ENCODE results near the gene SCFD2.

DNA sequence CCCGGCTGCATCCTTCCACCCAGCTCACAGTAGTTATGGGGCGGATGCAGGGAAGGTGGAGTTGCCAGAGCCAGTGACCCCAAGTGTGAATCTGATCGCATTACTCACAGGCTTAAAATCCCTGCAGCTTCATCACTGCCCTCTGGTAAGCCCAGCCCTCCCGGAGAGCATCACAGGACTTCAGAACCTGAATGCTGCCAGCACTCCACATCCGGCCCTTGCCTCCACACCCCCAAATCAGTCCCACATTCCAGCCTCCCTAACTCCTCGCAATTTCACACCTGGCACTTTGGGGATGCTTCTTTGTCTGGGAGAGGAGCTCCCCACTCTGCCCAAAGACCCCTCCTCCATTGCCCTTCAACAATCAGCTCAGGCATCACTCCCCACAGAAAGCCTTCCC lies 488.2 kb downstream of the SCFD2 start:
- TF ChIP-seq CTCF (IDR thresholded peaks at IDR 0.05; ENCODE audit: insufficient read depth, low read depth, low read length) (no peak), EZH2 (IDR thresholded peaks at IDR 0.05; ENCODE audit: insufficient read depth, low read length) (no peak)

Measured in astrocyte (in vitro differentiated cells and primary cell).